Skeletal muscle cell (primary cell): Measurements from ENCODE around the gene NHSL2.
A peak's percentile ranks its signal among the peaks of the same experiment; 100 is the strongest.

ENCODE experiments used
- DNase-seq: peaks from one replicate; pipeline ENCODE4 v3.0.0-alpha.2; 2010; ENCODE audit warnings: low read depth
- H3K4me3 ChIP-seq: 2 replicates; pipeline ENCODE4 v1.5.1; 2011; ENCODE audit warnings: low read depth, mild to moderate bottlenecking, control low read depth, low read length, moderate library complexity

Gene NHSL2

DNA sequence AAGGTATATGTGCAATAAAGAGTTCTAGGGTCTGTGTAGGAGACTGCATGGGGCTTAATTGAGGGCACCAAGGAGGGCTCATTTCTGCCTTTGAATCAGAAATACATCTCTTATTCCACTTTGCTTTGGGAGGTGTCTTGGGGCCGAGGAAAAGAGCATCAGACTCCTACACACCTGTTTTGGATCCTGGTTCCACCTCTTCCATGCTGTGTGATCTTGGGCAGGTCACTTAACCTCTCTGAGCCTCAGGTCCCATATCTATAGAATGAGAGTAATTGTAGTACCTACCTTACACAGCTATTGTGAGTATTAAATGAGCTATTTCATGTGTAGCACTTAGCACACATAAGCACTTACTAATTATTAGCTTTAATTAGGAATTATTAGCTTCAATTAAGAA lies 120.5 kb downstream of the NHSL2 start:
- DNase-seq = no peak
- no peak overlapping the region for H3K4me3 ChIP-seq

DNA sequence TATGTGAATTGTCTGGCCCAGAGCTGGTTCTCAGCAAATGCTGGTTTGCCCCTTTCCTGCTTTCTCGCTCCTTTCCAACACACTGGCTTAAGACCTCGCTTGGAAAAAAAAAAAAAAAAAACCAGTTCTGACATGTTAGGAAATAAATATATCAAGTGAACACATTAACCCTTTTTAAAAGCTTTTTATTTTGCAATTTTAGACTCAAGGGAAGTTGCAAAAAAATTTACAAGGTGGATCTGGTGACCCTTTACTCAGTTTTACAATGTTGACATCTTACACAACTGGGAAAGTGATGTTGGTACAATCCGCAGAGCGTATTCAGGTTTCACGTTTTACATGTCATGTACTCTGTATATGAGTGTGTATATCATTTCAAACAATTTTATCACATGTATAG lies 121.0 kb downstream of the NHSL2 start:
- DNase-seq = no peak
- H3K4me3 ChIP-seq = no peak overlapping the region

DNA sequence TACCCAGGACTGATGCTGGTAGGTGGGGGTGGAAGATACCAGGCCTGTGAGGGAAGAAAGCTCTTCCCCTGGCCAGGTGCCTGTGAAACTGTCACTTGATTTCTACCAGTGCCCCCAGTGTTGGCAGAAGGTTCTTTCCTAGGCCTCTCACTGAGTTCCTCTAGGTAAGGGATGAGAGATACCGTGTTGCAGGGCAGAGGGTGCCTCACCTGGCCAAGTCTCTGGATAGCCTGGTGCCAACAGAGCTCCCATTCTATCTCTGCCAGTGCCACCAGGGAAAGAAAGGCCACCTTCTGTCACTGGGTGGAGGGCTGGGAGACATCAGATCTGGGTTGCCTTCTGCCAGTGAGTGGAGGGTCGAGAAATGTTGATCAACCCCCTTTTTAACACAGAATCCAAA lies 127.0 kb downstream of the NHSL2 start:
- DNase-seq = no peak
- H3K4me3 ChIP-seq = no peak overlapping the region

DNA sequence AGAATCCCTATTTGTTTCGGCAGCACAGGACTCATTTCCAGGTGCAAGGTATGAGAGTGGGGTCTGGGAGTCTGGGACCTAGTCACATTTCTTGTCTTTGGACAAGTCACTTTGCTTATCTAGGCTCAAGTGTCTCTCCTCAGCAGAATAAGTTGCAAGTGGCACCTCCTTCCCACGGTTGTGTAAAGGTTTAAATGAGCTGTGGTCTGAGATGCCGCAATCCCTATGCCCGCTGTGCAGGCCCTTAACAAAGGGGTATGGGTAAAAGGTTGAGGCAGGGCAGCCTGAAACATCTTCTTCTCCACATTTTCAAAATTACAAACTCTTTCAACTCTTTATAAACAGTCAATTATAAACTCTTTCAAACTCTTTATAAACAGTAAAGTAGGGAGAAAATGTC lies 127.4 kb downstream of the NHSL2 start:
- DNase-seq = no peak
- no peak overlapping the region for H3K4me3 ChIP-seq

DNA sequence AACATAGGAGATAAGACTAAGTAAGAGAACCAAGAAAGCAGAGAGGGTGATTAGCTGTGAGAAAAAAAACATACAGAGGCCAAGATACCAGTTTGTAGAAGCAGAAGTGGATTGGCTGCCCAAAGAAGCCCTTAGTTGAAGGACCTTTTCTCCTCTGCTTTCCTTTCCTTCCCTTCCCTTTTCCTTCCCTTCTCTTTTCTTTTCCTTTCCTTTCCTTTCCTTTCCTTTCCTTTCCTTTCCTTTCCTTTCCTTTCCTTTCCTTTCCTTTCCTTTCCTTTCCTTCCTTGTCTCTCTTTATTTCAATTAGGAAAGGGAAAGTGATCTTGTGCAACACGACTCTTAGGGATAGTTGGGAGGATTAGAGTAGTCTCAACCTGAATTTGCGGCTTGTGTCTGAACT lies 128.2 kb downstream of the NHSL2 start:
- DNase-seq = no peak
- no peak overlapping the region for H3K4me3 ChIP-seq

DNA sequence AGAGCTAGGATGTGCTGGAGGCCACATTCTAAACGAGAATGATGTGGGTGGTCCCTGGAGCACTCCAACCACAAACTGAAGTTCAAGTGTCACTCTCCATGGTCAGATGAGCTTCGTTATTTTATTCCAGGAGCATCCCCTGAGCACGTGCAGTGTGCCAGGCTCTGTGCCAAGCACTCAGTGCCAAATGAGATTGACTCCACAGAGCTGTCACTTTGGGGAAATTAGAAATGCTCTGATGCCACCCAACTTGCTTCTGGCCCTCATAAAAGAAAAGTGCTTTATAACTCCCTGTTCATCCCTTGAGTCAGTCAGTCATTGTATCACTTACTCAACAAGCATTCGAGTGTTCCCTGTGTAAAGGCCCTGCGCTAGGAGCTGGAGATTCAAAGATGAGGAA lies 129.9 kb downstream of the NHSL2 start:
- no peak overlapping the region for H3K4me3 ChIP-seq
- DNase-seq = no peak

DNA sequence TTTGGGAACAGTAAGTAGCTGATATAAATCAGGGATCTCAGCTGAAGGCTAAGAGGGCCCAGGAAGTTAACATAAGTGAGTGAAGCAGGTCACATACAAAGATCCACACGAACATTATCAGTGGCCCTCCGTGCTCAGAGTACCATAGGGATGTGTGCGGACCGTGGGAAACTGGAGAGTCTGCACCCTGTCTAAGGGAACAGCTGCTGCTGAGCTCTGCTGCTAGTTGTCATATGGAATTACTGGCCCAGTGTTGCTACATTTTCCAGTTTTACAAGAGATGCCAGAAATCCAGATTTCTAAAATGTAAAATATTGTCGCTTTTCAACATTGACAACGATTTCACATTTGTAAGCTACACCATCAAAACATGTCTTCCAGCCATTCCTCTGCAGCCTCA lies 130.5 kb downstream of the NHSL2 start:
- no peak for DNase-seq
- H3K4me3 ChIP-seq = no peak overlapping the region

DNA sequence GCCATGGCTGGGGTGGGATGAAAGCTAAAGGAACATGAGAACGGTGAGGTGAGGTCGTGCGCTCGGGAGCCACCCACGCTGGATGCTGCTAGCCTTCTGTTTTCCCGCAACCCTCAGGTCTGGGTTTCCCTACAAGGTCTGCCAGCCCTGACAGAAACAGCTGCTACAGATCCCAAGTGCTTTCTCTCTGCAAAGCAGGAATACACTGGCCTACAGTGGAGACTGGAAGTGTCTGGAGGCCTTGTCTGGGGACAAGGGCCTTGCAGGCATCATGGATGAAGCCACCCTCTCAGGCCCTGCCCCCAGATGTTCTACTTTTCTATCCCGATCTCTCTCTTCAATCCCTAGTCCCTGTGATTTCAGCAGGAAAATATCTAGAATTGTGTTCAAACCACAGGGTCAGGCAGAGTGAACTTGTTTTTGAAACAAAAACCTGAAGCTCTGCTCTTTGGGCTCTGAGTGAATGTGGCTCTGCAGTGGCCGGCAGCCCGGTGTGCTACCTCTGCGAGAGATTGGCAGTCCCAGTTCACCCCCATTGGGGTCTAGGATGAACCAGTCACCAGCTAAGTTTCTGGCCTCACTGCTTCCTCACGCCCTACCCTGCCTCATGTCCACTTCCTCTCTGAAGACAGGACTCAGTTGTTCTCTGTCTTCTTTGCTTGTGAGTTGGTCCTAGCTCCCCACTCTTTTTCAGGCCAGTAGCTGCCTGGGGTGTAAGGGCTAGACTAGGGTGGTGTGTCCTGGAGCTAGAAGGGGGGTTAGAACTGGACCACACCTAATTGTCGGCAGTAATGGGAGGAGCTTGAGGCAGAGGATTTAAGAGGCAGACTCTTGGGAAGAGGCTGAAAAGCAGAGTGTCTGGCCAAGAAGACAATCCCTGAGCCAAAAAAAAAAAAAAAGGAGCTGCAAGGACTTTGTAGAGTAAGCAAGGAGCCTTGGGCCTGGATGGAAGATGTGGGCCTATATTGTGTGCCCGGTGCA lies 131.5 kb downstream of the NHSL2 start:
- H3K4me3 ChIP-seq = no peak overlapping the region
- DNase-seq = peak; percentile 56

DNA sequence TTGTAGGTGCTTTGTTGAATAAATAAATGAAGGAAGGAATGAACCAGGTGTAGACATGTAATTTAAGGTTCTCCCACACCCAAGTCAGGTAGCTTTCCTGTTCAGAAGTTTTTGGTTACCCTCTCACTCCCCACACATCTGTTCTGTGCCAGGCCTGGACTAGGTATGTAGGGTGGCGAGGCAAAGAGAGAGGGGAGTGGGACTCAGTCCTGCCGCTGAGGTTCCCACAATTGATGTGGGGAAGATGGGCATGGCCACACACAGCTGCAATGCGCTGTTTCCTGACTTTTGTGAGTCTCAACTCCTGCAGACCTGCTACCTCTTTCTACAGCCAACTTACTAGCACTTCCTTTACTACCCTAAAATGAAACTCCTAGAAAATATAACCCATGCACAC lies 132.2 kb downstream of the NHSL2 start:
- no peak overlapping the region for H3K4me3 ChIP-seq
- no peak for DNase-seq

DNA sequence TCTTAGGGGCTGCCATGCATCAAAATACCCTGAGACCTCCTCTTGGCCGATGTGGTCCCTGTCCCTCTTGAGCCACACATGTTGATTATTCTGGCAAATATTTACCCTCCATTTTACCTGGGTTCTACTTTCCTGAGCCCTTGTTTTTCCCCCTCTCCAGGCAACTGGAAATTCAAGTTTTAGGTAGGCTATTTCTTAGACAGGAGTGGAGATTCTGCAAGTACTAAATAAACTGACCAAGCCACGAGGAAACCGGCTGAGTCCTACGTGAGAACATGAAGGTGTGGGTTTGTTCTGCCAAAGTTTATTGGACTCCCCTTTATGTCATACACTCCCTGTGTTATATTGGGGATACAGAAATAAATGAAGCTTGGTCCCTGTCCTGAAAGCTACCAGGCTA lies 133.0 kb downstream of the NHSL2 start:
- no peak for DNase-seq
- no peak overlapping the region for H3K4me3 ChIP-seq

DNA sequence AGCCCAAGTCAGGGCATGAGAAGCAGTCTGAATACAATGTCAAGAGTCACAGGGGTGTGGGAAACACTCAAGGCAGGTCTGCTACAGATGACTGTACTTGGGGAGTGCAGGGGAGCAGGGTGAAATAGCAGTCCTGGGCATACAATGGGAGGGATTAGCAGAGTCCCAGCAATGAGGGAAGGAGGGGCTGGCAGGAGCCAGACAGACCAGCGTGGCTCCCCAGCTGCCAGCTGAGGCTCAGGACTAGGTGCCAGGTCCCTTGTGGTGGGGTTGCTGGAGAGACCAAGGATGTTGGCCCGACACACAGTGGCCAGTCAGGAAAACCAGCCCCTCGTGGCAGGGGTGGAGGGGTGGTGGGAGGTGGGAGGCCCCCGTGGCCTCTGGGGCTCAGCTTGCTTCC lies 134.5 kb downstream of the NHSL2 start:
- H3K4me3 ChIP-seq = no peak overlapping the region
- DNase-seq = no peak

DNA sequence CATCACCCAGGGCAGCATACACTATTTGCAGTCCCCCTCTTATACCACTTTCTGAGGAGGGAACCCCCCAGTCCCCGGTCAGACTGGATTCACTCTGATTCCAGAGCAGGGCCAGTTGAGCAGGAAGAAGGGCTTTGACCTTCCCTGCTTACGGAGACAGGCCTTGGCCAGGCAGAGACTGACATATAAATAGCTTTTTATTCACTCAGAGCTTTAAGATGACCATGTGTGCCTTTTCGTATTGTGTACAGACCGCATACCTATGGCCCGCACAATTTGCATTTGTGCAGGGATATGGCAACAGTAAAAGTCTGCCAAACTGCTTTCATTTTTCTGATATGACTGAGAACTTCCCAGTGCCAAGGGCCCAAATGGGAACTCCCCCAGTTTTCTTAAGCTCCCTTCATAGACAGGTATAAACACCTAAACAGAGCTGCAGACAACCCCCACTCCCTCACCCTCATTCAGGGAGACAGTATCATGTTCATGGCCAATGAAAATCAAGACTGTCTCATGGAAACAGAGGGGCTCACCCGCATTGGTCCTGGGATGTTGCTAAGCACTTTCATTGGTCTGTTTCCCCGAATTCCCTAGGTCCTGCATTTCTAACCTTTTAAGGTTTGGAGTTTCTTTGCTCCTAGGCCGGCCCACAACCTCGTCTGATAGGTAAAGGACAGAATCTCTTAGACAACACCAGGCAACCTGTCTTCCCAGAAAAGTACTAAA lies 135.1 kb downstream of the NHSL2 start:
- DNase-seq = no peak

DNA sequence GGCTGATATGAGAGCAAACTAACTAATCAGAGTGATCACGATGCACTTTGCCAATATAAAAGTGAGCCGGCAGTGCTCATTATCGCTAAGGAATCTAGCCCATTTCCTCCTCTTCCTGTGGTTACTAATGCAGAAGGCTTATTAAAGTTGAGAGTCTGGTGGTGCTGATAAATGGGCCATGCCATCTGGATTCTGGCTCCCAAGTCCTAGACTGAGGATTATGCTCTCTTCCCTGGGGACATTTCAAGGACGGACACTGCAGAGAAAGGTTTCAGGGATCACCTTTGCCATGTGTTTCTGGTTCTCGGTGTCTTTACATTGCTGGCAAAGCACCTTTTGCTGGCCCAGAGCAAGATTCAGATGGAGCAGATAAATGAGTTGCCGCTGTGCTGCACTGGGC lies 135.8 kb downstream of the NHSL2 start:
- H3K4me3 ChIP-seq = no peak overlapping the region
- DNase-seq = no peak

More for the DNA sequence above, 135.1 kb downstream of the NHSL2 start:
- no peak overlapping the region for H3K4me3 ChIP-seq

DNA sequence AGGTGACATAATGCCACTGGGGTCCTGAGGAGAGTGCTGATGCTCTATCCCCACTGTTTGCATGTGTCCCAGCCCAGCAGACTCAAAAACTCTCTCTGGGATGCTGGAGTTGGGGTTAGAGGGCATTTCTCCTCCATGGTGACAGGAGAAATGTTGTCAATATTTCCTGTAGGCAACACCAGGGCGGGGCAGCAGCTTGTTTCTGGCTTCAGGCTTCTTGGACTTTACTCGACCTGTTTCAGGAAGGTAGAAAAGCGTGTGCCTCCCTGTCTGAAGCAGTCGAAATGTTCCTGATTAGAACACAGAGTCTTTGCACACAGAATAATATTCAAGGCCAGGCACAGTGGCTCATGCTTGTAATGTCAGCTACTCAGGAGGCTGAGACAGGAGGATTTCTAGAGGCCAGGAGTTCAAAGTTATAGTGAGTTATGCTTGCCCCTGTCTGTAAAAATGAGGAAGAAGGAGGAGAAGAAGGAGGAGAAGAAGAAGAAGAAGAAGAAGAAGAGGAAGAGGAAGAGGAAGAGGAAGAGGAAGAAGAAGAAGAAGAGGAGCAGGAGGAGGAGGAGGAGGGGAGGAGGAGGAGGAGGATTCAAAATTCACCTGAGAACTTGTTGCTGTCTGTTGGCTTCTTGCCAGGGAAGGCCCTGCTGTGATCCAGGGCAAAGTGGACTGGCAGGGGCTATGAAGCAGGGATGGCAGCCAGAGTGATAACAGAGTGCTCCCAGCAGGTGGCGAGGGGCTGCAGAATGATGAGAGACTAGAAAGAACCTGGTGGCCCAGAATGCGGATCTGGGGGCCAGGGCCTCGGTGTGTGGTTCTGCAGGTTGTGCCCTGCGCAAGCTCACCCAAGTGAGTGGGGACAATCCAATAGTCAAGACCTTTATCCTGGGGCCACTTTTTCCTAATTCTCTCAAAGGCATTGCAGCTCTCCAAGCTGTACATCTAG lies 138.1 kb downstream of the NHSL2 start:
- DNase-seq = no peak
- H3K4me3 ChIP-seq = no peak overlapping the region

DNA sequence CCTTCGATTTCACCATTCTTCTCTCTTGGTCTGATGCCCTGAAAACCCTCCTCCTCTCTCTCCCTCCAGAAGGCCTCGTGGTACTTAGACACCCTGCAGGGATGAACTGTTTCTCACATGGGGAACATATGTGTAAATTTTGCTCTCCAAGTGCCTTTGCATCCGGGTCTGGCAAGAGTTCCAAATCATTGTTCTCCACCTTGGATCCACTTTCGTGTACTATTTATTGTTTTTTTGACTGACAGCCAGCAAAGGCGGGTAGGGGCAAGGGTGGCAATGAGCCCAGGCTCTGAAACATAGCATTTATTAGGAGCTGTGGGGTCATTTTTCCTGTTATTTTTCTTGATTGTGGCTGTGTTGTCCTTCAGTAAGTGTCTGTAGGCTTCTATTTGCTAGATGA lies 139.4 kb downstream of the NHSL2 start:
- DNase-seq = no peak
- H3K4me3 ChIP-seq = no peak overlapping the region

DNA sequence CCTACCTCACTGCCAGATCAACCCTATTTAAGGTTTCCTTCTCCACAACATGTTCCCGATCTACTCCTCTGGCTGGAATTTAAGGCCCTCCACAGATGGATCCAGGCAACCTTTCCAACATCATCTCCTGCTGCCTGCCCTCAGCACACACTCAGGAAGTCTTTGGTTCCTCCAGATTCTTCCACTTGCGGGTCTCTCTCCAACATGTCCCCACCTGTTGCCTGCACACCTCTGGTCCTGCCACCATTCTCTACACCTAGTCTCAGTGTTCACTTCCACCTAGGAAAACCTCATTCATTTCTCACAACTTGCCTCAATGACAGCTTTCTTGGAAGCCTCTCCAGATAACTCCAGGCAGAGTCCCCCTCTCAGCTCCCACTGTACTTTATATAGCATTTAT lies 140.9 kb downstream of the NHSL2 start:
- no peak overlapping the region for H3K4me3 ChIP-seq
- DNase-seq = no peak

DNA sequence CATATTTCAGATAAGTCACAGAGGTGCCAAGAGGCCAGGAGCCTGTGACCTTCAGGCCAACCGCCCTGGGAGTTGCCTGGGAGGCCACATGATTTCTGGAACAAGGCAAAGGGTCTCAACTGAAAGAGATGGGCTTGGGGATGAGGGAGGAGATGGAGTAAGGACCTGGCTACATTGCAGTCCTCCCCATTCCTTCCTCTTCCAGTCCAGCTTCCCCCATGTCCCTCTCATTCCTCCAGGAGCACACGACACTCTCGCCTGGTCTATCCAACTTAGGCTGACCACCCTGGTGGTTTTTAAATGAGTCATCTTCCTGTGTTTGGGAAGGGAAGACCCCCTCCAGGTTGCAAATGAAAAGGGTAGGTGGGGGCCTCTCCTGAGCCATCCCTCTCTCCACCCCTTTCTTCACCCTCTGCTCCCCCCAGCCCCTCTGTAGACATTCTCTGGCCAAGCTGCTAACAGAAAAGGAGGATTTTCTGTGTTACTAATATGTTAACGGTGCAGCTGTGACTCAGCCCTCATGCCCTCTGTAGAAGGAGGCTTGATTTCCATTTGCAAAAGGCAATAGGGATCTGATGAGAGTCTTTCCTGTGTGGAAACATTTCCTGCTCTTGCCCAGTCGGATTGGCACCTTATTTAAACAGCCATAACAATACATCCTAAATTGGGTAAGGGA lies 141.9 kb downstream of the NHSL2 start:
- no peak overlapping the region for H3K4me3 ChIP-seq
- DNase-seq = no peak

DNA sequence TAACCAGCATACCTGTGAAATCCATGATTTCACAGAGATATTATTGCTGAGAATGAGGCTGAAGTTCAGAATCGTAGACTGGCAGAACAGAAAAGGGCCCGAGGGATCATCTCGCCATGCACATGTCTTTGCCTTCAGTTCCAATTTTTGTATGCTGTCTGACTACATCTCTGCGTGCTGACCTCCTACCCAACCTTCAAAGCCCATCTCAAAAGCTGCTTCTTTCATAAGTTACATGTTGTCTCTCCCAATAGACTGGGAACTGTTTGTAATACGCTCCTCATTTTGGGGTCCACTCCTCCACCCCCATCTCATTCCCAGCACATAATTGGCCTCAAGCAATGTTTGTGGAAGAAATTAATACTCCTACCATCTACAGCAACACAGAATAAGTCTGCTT lies 142.9 kb downstream of the NHSL2 start:
- no peak overlapping the region for H3K4me3 ChIP-seq

DNA sequence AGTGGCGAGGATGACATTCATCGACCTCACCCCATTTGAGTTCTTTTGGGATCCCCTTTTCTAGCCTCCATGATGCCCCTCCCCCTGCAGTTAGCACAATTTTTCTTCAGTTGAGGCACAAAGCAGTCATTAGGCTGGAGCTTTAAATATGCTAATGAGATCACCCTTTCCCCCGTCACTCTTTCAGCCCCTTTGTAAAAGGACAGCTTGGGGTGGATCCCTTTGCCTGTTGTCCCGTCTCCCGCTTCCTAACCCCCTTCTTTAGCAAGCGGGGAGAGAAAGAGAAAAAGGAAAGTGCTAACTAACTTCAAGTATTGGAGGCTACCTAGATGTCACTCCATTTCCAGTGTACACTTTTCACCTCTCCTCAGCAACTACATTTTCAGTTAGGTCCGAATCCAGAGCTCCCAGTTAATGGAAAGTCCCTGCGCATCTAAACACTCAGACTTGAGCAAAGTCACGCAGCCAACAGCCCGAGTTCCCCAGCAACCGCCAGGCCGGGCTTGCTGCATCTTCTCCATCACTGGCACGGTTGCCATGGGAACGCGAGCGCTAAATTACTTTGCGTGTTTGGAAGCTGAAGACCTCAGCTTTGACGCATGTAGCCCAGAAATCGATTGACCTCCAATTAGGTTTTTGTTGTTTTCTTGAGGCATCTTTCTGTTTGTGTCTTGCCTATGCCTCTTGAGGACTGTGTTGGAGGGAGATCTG lies 144.3 kb downstream of the NHSL2 start:
- no peak for DNase-seq

More for the DNA sequence above, 142.9 kb downstream of the NHSL2 start:
- DNase-seq = no peak

More for the DNA sequence above, 144.3 kb downstream of the NHSL2 start:
- no peak overlapping the region for H3K4me3 ChIP-seq
